Measurements from ENCODE around the gene RER1.
A peak's percentile ranks its signal among the peaks of the same experiment; 100 is the strongest.

The RER1 gene, protein sequence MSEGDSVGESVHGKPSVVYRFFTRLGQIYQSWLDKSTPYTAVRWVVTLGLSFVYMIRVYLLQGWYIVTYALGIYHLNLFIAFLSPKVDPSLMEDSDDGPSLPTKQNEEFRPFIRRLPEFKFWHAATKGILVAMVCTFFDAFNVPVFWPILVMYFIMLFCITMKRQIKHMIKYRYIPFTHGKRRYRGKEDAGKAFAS

GRCh38 chr1:2391041-2391930 lies at the start of gene RER1, which contains the start of gene MORN1:
Gene RER1, plus strand, starts transcription at chr1:2391841. Its CDS starts 3,950 bp downstream, at chr1:2395791.
Gene MORN1, minus strand, starts transcription at chr1:2391554. Its CDS starts 21 bp downstream, at chr1:2391533.
- DNase-seq (ENCODE audit: low read depth): peak; percentile 97

GRCh38 chr1:2342384-2343022 lies 49.1 kb upstream of the RER1 start:
- no peak for DNase-seq (ENCODE audit: low read depth)

GRCh38 chr1:2343023-2343935 lies 48.4 kb upstream of the RER1 start:
- DNase-seq (ENCODE audit: low read depth): no peak

DNA sequence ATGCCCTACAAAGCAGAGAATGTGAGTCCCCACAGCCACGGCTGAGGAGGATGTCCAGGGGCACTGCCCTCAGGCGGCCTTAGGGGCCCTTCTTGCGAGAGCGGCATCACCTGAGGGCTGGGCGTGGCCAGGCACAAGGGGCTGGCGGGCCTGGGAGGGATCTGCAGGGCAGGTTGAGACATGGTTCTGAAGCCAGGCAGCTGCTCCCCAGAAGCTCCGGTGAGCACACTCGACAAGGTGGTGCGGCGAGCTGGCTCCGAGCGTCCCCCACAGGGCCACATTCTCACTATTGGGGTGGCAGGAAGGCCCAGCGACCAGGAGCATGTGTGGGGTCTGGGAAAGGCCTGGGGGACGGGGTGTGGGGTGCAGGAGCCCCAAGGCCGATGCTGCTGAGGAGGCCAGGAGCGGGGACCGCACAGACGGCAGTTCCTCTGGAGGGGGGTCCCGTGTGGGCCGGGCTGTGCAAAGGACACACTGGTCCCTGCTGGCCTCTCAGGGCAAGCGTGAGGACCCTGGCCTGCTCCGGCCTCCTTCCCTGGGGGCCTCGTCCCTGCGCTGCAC lies 47.4 kb upstream of the RER1 start:
- DNase-seq (ENCODE audit: low read depth): no peak

DNA sequence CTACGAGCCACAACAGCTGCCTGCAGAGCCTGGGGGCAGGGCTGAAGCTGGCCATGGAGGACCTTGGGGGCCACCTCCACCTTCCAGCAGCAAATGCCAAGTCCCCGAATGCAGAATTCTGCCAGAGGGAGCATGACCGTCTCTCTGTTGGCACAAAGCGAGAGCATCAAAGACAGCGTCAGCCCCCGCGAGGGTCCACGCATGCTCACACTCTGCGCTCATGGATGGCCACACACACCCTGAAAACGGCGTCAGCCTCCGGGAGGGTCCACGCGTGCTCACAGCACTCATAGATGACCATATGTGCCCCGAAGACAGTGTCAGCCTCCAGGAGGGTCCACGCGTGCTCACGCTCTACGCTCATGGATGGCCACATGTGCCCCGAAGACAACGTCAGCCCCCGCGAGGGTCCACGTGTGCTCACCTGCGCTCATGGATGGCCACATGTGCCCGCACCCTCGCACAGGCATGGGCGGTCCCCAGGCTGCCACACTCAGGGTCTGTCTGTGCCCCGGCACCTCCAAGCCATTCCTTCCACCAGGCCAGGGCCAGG lies 46.8 kb upstream of the RER1 start:
- DNase-seq (ENCODE audit: low read depth): no peak

DNA sequence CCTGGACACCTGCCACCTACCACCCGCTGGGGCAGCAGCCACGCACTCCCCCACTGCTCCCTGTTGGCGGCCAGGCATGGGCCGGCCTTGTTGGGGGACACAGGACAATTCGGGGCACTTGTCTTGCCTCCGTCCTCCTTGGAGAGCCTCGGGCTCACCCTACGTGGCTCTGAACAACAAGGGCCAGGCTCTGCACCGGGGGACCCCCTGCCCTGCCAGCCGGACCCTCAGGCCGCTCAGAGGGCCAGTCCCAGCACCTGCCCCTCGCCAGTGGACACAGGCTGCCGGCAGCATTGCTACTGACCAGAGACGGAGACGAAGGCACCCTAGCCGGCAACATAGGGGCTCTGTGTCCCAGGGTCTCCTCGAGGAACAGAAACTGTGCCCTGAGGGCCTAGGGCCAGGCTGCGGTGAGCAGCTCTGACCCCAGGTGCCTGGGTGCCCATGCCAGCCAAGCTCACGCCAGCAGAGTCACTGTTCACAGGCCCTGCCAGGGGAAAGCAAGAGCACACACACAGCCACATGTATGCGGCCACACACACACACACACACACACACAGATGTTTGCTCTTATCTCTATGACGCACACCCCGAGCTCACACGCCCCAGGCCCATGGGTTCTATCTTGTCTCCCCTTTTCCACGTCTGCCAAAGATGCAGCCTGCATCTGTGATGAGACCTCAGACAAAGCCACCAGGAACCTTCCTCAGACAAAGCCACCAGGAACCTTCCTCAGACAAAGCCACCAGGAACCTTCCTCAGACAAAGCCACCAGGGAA lies 46.2 kb upstream of the RER1 start:
- DNase-seq (ENCODE audit: low read depth): peak; percentile 58

- DNase-seq (ENCODE audit: low read depth): no peak
Measured at GRCh38 chr1:2346691-2347408, 44.8 kb upstream of the RER1 start.

GRCh38 chr1:2347409-2347785 lies 44.2 kb upstream of the RER1 start:
- no peak for DNase-seq (ENCODE audit: low read depth)

GRCh38 chr1:2347896-2348295 lies 43.7 kb upstream of the RER1 start:
- no peak for DNase-seq (ENCODE audit: low read depth)

DNA sequence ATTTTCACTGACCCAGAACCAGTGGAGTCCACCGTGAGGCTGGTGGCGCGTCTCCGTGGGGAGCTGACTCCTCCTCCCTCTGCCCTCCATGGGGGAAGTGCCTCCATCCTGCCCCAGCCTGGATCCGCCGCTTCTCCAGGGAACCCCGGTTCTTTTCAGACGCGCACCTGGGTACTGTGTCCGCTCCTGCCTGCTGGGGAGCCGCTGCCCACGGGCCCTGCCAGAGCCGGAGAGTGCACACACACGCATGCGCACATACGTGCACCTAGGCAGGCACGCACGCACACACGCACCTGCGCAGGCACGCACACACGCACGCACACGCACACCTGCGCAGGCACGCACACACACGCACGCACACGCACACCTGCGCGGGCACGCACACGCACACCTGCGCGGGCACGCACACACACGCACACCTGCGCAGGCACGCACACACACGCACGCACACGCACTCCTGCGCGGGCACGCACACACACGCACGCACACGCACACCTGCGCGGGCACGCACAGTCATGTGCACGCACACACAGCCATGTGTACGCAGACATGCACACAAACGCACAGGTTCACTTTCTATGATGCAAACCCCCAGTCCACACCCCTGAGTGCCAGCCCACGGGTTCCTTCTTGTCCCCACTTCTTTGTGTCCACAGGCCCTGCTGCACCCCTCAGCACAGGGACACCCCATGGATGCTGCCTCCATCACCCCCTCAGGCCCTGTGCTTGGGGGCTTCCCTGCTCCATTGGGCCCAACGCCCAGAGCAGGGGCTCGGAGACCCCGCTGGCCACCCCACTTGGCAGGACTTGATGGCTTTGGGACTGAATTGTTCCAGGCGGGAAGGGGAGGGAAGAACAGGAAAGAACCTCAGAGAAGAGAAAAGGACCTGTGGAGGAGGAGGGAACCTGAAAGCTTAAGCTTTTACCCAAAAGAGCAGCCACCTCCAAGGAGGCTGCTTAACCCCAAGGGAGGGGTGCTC lies 43.0 kb upstream of the RER1 start:
- no peak for DNase-seq (ENCODE audit: low read depth)

GRCh38 chr1:2349806-2350205 lies 41.8 kb upstream of the RER1 start:
- no peak for DNase-seq (ENCODE audit: low read depth)

DNA sequence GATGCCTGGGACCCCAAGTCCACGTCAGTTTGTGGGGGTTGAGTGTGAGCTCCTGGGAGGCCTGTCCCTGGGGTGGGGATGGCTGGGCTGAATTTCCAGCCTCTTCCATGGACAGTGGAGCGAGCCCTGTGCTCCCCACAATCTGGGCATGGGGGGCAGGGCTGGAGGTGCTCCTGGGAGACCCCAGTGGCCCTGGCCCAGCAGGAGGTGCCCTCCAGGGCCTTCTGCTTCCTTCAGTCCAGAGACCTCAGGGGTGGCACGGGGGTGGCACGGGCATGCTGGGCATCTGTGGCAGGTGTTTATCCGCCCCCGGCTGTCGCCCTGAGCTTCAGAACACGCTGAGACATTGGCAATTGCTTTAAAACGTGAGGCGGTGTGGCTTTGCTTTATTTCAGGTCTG lies 41.1 kb upstream of the RER1 start:
- no peak for DNase-seq (ENCODE audit: low read depth)

GRCh38 chr1:2350911-2351655 lies 40.6 kb upstream of the RER1 start:
- no peak for DNase-seq (ENCODE audit: low read depth)

GRCh38 chr1:2351723-2352122 lies 39.9 kb upstream of the RER1 start:
- DNase-seq (ENCODE audit: low read depth): no peak

DNA sequence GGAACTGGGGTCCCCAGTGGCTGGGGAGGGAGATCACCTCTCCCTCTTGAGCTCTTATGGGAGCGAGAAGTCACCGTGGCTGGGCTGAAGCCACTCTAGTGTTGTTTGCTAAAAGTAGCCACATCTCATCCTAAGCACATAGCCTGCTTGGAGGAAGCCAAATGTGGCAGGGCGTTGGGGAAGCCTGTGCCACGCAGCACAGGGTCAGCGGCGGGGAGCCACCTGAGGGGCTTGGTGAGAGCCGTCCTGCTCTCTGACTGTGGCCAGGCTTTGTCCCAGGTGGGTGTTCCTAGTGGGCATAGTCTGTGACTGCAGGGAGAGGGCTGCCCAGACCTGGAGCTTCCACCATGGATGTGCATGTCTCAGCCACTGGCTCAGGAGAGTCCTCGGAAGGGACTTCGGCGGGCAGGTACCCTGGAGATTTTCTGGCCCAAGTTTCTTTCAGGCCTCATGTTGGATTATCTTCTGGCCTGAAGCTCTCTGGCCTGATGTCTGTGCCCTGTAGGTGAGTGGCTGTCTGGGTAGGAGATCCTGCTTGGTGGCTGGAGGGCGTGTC lies 39.2 kb upstream of the RER1 start:
- no peak for DNase-seq (ENCODE audit: low read depth)

- DNase-seq (ENCODE audit: low read depth): no peak
Measured at GRCh38 chr1:2352897-2353550, 38.6 kb upstream of the RER1 start.

Data from amniotic epithelial cell (primary cell).